Measurements from ENCODE around the gene SYNRG. TPM values are rescaled to one million over a fixed set of nuclear protein-coding genes. Genes with fewer than 3 reads are reported as not detected.

The SYNRG gene
- total RNA-seq, 3 donors from 2014 or later (not counting 1 experiment from before 2014, with no cell fraction given), result 82.1 to 137 (median 88.2) TPM

- no peak for ATAC-seq
- WGBS (ENCODE audit: insufficient coverage), result 68% methylated on average over 5 of the region's 5 CpGs
- peak overlapping the region; percentile 55 to 64 for H3K27ac Mint-ChIP-seq
- Histone ChIP-seq H3K9me3 (ENCODE audit: control insufficient read depth, insufficient read depth, low read length) (no peaks in the 10 kb centered on the region), H3K4me3 (ENCODE audit: low read length) (no peak overlapping the region), H3K4me1 (ENCODE audit: control insufficient read depth, insufficient read depth, low read length) (peaks cover 4% of the 10 kb centered on the region), H3K27ac (ENCODE audit: low read length) (no peak overlapping the region), H3K27me3 (ENCODE audit: control insufficient read depth, insufficient read depth, low read length) (no peaks in the 10 kb centered on the region), H3K36me3 (ENCODE audit: control insufficient read depth, insufficient read depth, low read length) (peaks cover 71% of the 10 kb centered on the region)
- no peak for DNase-seq
- intact Hi-C loops (cut with micrococcal nuclease), result no loop called here
- no peaks in the 10 kb centered on the region for H3K27me3 Mint-ChIP-seq (ENCODE audit: low read depth in 2 of 2)
- H3K4me1 Mint-ChIP-seq, result peaks cover 26 to 32% of the 10 kb centered on the region in 2 donors
- no peak overlapping the region for H3K4me3 Mint-ChIP-seq
- no peak for TF ChIP-seq CTCF (IDR thresholded peaks at IDR 0.05)
- H3K36me3 Mint-ChIP-seq, result peaks cover 25% of the 10 kb centered on the region
- H3K9me3 Mint-ChIP-seq, result no peaks in the 10 kb centered on the region
Measured at GRCh38 chr17:37519251-37519985, 89.8 kb downstream of the SYNRG start.

- DNase-seq, result no peak
- H3K36me3 ChIP-seq (ENCODE audit: control insufficient read depth, insufficient read depth, low read length), result peaks cover 69% of the 10 kb centered on the region
- WGBS (ENCODE audit: insufficient coverage), result 89% methylated on average over 8 of the region's 8 CpGs
- no peak for ATAC-seq
- Mint-ChIP-seq H3K27ac (peak overlapping the region; percentile 55 to 64), H3K4me1 (peaks cover 23 to 32% of the 10 kb centered on the region in 2 donors), H3K4me3 (no peak overlapping the region), H3K27me3 (ENCODE audit: low read depth in 2 of 2) (no peaks in the 10 kb centered on the region), H3K9me3 (no peaks in the 10 kb centered on the region), H3K36me3 (peaks cover 25% of the 10 kb centered on the region)
- intact Hi-C loops (cut with micrococcal nuclease), result no loop called here
- no peaks in the 10 kb centered on the region for H3K27me3 ChIP-seq (ENCODE audit: control insufficient read depth, insufficient read depth, low read length)
- H3K4me1 ChIP-seq (ENCODE audit: control insufficient read depth, insufficient read depth, low read length), result peaks cover 4% of the 10 kb centered on the region
- no peak for TF ChIP-seq CTCF (IDR thresholded peaks at IDR 0.05)
- no peaks in the 10 kb centered on the region for H3K9me3 ChIP-seq (ENCODE audit: control insufficient read depth, insufficient read depth, low read length)
- no peak overlapping the region for H3K4me3 ChIP-seq (ENCODE audit: low read length)
- H3K27ac ChIP-seq (ENCODE audit: low read length), result no peak overlapping the region
Measured at GRCh38 chr17:37518826-37519225, 90.4 kb downstream of the SYNRG start.

- ATAC-seq (no peak), DNase-seq (no peak)
- Histone ChIP-seq H3K27ac (ENCODE audit: low read length) (no peak overlapping the region), H3K4me3 (ENCODE audit: low read length) (no peak overlapping the region), H3K9me3 (ENCODE audit: control insufficient read depth, insufficient read depth, low read length) (no peaks in the 10 kb centered on the region), H3K36me3 (ENCODE audit: control insufficient read depth, insufficient read depth, low read length) (peaks cover 65% of the 10 kb centered on the region), H3K4me1 (ENCODE audit: control insufficient read depth, insufficient read depth, low read length) (peaks cover 4% of the 10 kb centered on the region), H3K27me3 (ENCODE audit: control insufficient read depth, insufficient read depth, low read length) (no peaks in the 10 kb centered on the region)
- Mint-ChIP-seq H3K27ac (peak overlapping the region; percentile 55 to 64), H3K4me1 (peaks cover 23 to 28% of the 10 kb centered on the region in 2 donors), H3K27me3 (ENCODE audit: low read depth in 2 of 2) (no peaks in the 10 kb centered on the region), H3K9me3 (no peaks in the 10 kb centered on the region), H3K36me3 (peaks cover 25% of the 10 kb centered on the region), H3K4me3 (no peak overlapping the region)
- intact Hi-C loops (cut with micrococcal nuclease), result no loop called here
- 97% methylated on average over 4 of the region's 4 CpGs for WGBS (ENCODE audit: insufficient coverage)
- TF ChIP-seq CTCF (IDR thresholded peaks at IDR 0.05), result no peak
Measured at GRCh38 chr17:37517881-37518280, 91.3 kb downstream of the SYNRG start.
